Mammary epithelial cell (primary cell): ENCODE measurements around the gene SCNN1A.

Experiments
- EZH2 ChIP-seq: IDR thresholded peaks from 2 replicates; pipeline ENCODE4 v1.6.1; 2012; ENCODE audit warnings: low read length, inconsistent platforms, borderline replicate concordance
- TF ChIP-seq, protein P1 (sequence below), 2 donors: IDR thresholded peaks in 1 of 2; conservative IDR thresholded peaks in 1 of 2; 2 replicates each; pipeline ENCODE4 v1.5.1; 2011 to 2012; ENCODE audit warnings: inconsistent platforms in 2 of 2, low read length in 2 of 2, mild to moderate bottlenecking in 2 of 2, control low read depth in 1 of 2, low read depth in 1 of 2; ENCODE audit not compliant: insufficient read depth in 1 of 2; ENCODE audit errors: extremely low read depth in 1 of 2

- TF ChIP-seq, protein P1, sequence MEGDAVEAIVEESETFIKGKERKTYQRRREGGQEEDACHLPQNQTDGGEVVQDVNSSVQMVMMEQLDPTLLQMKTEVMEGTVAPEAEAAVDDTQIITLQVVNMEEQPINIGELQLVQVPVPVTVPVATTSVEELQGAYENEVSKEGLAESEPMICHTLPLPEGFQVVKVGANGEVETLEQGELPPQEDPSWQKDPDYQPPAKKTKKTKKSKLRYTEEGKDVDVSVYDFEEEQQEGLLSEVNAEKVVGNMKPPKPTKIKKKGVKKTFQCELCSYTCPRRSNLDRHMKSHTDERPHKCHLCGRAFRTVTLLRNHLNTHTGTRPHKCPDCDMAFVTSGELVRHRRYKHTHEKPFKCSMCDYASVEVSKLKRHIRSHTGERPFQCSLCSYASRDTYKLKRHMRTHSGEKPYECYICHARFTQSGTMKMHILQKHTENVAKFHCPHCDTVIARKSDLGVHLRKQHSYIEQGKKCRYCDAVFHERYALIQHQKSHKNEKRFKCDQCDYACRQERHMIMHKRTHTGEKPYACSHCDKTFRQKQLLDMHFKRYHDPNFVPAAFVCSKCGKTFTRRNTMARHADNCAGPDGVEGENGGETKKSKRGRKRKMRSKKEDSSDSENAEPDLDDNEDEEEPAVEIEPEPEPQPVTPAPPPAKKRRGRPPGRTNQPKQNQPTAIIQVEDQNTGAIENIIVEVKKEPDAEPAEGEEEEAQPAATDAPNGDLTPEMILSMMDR (conservative IDR thresholded peaks at IDR 0.05 in 1 of 2, IDR thresholded peaks at IDR 0.05 in 1 of 2; ENCODE audit: extremely low read depth in 1 of 2, insufficient read depth in 1 of 2, low read depth in 1 of 2, low read length in 2 of 2) = peak; percentile 15 to 28
- no peak for TF ChIP-seq EZH2
These were observed 4.2 kb downstream of the SCNN1A start for GRCh38 chr12:6370994-6371754.
